Spleen (tissue), 11 donors: ENCODE data around the gene DPYD. TPM values are rescaled to one million over a fixed set of nuclear protein-coding genes. Genes with fewer than 3 reads are reported as not detected.

Source experiments
- DNase-seq: peaks from one replicate; pipeline ENCODE4 v3.0.0-alpha.2; 2020
- H3K27ac ChIP-seq, 8 donors: fragments of 200-600 bp; sonication (generic) in 7 of 8; 1 replicate in 4 of 8; 2 replicates in 4 of 8; pipeline versions ENCODE4 v1.5.0 to v1.8.0; 2016 to 2021; ENCODE audit warnings: inconsistent platforms in 4 of 8, mild to moderate bottlenecking in 4 of 8, moderate library complexity in 1 of 8
- H3K27me3 ChIP-seq, 7 donors: fragments of 200-600 bp; sonication (generic) in 6 of 7; replicated peaks in 1 of 7; 1 replicate in 4 of 7; 2 replicates in 3 of 7; pipeline versions ENCODE4 v1.5.0 to v1.8.0; 2016 to 2021; ENCODE audit warnings: inconsistent platforms in 3 of 7, mild to moderate bottlenecking in 1 of 7
- H3K36me3 ChIP-seq, 6 donors: fragments of 200-600 bp; sonication (generic) in 5 of 6; 1 replicate in 4 of 6; 2 replicates in 2 of 6; pipeline versions ENCODE4 v1.5.0 to v1.8.0; 2016 to 2021; ENCODE audit warnings: inconsistent platforms in 2 of 6
- H3K4me1 ChIP-seq, 6 donors: fragments of 200-600 bp; sonication (generic) in 5 of 6; 1 replicate in 3 of 6; 2 replicates in 3 of 6; pipeline versions ENCODE4 v1.5.0 to v1.8.0; 2016 to 2021; ENCODE audit warnings: inconsistent platforms in 3 of 6
- H3K4me3 ChIP-seq, 8 donors: fragments of 200-600 bp; sonication (generic) in 7 of 8; 1 replicate in 4 of 8; 2 replicates in 4 of 8; pipeline versions ENCODE4 v1.5.0 to v1.8.0; 2016 to 2021; ENCODE audit warnings: inconsistent platforms in 4 of 8, mild to moderate bottlenecking in 4 of 8, moderate library complexity in 2 of 8
- H3K9me3 ChIP-seq, 8 donors: fragments of 200-600 bp; sonication (generic) in 7 of 8; 1 replicate in 4 of 8; 2 replicates in 4 of 8; pipeline versions ENCODE4 v1.5.0 to v1.8.0; 2016 to 2021; ENCODE audit warnings: inconsistent platforms in 4 of 8
- CTCF ChIP-seq, 11 experiments: fragments of 200-600 bp in 7 of 11; fragments of 450-650 bp in 4 of 11; sonication (generic) in 4 of 11; IDR thresholded peaks in 8 of 11; conservative IDR thresholded peaks in 3 of 11; 1 replicate in 7 of 11; 2 replicates in 4 of 11; pipeline versions ENCODE4 v1.4.0 to v1.8.0; 2016 to 2021; ENCODE audit warnings: antibody characterized with exemption in 11 of 11, inconsistent platforms in 4 of 11, mild to moderate bottlenecking in 1 of 11
- POLR2A ChIP-seq, 3 donors: fragments of 450-650 bp; IDR thresholded peaks; one replicate each; pipeline ENCODE4 v1.5.1; 2017; ENCODE audit warnings: antibody characterized with exemption in 3 of 3, mild to moderate bottlenecking in 1 of 3
- POLR2AphosphoS5 ChIP-seq, 3 donors: sonication (generic); formaldehyde crosslinking; IDR thresholded peaks; one replicate each; pipeline ENCODE4 v1.5.1; 2017; ENCODE audit warnings: antibody characterized with exemption in 3 of 3
- WGBS, 5 donors: extraction: QIAGEN DNeasy Blood & Tissue Kit in 3 of 5; methylation state at CpG; one replicate each; pipeline versions ENCODE4 v1.1.5 to v1.1.7; 2013 to 2018; 5-methylcytosine and 5-hydroxymethylcytosine counted together
- intact Hi-C: fragments of 100-400 bp; cut with DNase I; formaldehyde crosslinking; loops from one replicate; pipeline ENCODE4 v1.15.0; 2023; ENCODE audit warnings: low total_unique reads
- polyA plus RNA-seq, 3 donors: library from polyadenylated mRNA; stranded (reverse); fragments of 200-250 nt; gene quantifications; one replicate each; pipeline ENCODE4 v1.2.1, GENCODE V29; 2013
- total RNA-seq, 7 donors: library from RNA; depleted of rRNA in 3 of 7; stranded (reverse); fragments of >200 nt in 3 of 7; fragmentation: NEBNext Ultra II Directional in 4 of 7; extraction: Animal tissue kit (Norgen Biotek cat#: 25700) in 4 of 7; gene quantifications; one replicate each; pipeline versions ENCODE4 v1.1.0 to v1.2.1, GENCODE V29; 2016 to 2021
- donor health status: healthy with polysubstance abuse.
- donor health status: DM: no; HTN: no; CAD: no; lungs with moderate emphysema.
- donor health status: DM: no; HTN: no; CAD: no.
- donor health status: Bipolar disorder and iron deficiency.
- donor health status: healthy.
- donor health status: DM: no; HTN: no; CAD: no.
- donor health status: DM: yes; HTN: yes; CAD: no.

Gene DPYD
- total and polyA plus RNA-seq, 10 donors = 7.3 to 114 (median 92.3) TPM

DNA sequence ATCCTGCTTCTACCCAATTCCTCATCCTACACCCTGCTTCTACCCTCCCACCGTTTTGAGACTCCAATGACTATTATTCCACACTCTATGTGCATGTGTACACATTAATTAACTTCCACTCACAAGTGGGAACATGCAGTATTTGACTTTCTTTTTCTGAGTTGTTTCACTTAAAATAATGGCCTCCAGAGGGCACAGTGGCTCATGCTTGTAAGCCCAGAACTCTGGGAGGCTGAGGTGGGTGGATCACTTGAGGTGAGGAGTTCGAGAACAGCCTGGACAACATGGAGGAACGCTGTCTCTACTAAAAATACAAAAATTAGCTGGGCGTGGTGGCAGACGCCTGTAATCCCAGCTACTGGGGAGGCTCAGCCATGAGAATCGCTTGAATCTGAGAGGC lies 734.5 kb downstream of the DPYD start:
- WGBS, 5 donors = 85 to 92% (median 86%) methylated on average over 6 of the region's 6 CpGs
- Histone ChIP-seq H3K4me1 (no peaks in the 10 kb centered on the region), H3K4me3 (no peak overlapping the region), H3K27me3 (no peaks in the 10 kb centered on the region), H3K36me3 (peaks cover 0 to 41% (median 0%) of the 10 kb centered on the region in 6 donors), H3K9me3 (no peaks in the 10 kb centered on the region), H3K27ac (no peak overlapping the region)
- intact Hi-C loops = no loop called here
- DNase-seq = no peak
- TF ChIP-seq CTCF (IDR thresholded peaks at IDR 0.05 in 8 of 11, conservative IDR thresholded peaks at IDR 0.05 in 3 of 11) (peak in 1 of 11 experiments; percentile 12), POLR2AphosphoS5 (IDR thresholded peaks at IDR 0.05) (no peak), POLR2A (IDR thresholded peaks at IDR 0.05) (no peak)

DNA sequence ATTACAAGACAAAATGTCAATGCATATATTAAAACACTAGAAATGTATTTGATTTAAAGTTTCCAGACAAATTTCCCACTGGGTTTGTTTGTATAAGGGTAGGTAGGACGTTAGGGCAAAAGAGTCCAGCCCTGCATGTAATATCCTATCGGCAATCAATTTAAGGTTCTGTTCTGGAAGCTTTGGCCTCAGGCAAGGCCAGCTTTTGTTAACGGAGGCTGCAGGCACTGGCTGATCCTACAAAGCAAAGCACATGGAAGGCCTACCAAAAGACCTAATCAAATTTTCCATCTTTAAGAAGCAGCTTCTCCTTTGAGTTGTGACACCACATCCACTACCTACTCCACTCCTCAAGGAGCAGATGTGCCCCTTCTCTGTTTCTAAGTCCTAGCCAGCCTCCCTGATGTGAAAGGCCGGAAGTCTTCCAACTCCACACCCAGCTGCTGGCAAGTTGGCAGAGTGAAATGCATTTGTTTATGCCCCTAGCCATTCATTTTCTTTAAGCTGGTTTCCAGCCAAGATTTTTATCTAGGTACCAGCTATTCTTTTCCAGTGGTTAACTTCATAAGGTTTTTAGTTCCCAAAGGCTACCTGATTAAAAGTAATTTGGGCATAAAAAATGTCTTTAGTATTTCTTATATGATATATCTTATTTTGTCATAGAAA lies 746.7 kb downstream of the DPYD start:
- TF ChIP-seq POLR2A (IDR thresholded peaks at IDR 0.05) (no peak), POLR2AphosphoS5 (IDR thresholded peaks at IDR 0.05) (no peak), CTCF (IDR thresholded peaks at IDR 0.05 in 8 of 11, conservative IDR thresholded peaks at IDR 0.05 in 3 of 11) (no peak)
- H3K4me1 ChIP-seq = no peaks in the 10 kb centered on the region
- WGBS, 5 donors = 68 to 85% (median 81%) methylated on average over 4 of the region's 4 CpGs
- H3K27ac ChIP-seq = no peak overlapping the region
- no peak for DNase-seq
- H3K9me3 ChIP-seq = no peaks in the 10 kb centered on the region
- H3K36me3 ChIP-seq = peaks cover 0 to 6% (median 0%) of the 10 kb centered on the region in 6 donors
- no peak overlapping the region for H3K4me3 ChIP-seq
- no peaks in the 10 kb centered on the region for H3K27me3 ChIP-seq
- intact Hi-C loops = no loop called here

- H3K4me3 ChIP-seq = no peak overlapping the region
- no peak for DNase-seq
- TF ChIP-seq CTCF (IDR thresholded peaks at IDR 0.05 in 8 of 11, conservative IDR thresholded peaks at IDR 0.05 in 3 of 11) (no peak), POLR2AphosphoS5 (IDR thresholded peaks at IDR 0.05) (no peak), POLR2A (IDR thresholded peaks at IDR 0.05) (no peak)
- 70 to 97% (median 90%) methylated on average over 2 of the region's 2 CpGs for WGBS, 5 donors
- no peaks in the 10 kb centered on the region for H3K4me1 ChIP-seq
- H3K27me3 ChIP-seq = no peaks in the 10 kb centered on the region
- no peaks in the 10 kb centered on the region for H3K36me3 ChIP-seq
- intact Hi-C loops = no loop called here
- H3K9me3 ChIP-seq = peaks cover 0 to 2% (median 0%) of the 10 kb centered on the region in 8 donors
- H3K27ac ChIP-seq = no peak overlapping the region
Observed at GRCh38 chr1:97170300-97170699, 750.5 kb downstream of the DPYD start.

- Histone ChIP-seq H3K4me1 (peaks cover 0 to 5% (median 0%) of the 10 kb centered on the region in 6 donors), H3K9me3 (peaks cover 0 to 16% (median 10%) of the 10 kb centered on the region in 8 donors), H3K36me3 (no peaks in the 10 kb centered on the region), H3K27ac (no peak overlapping the region), H3K4me3 (no peak overlapping the region), H3K27me3 (no peaks in the 10 kb centered on the region)
- DNase-seq = no peak
- 92 to 100% (median 96%) methylated on average over 1 of the region's 1 CpG for WGBS, 5 donors
- intact Hi-C loops = no loop called here
- TF ChIP-seq POLR2A (IDR thresholded peaks at IDR 0.05) (no peak), CTCF (IDR thresholded peaks at IDR 0.05 in 8 of 11, conservative IDR thresholded peaks at IDR 0.05 in 3 of 11) (no peak), POLR2AphosphoS5 (IDR thresholded peaks at IDR 0.05) (no peak)
Observed at GRCh38 chr1:97168056-97168455, 752.8 kb downstream of the DPYD start.
